Endothelial cell of umbilical vein (primary cell): Measurements from ENCODE around the gene UQCC2. TPM values are rescaled to one million over a fixed set of nuclear protein-coding genes. Genes with fewer than 3 reads are reported as not detected.

Experiments used
- BruUV-seq: library from RNA; stranded (reverse); fragments of 400-500 nt; replicated peaks from 2 replicates; lab custom pipeline; 2021; lab: Mats Ljungman, UMichigan
- CTCF ChIA-PET: fragments of 300-600, 350-600 bp; sonication (Branson Sonifier 250); formaldehyde crosslinking; loops from one replicate; lab custom pipeline; 2021; ENCODE audit warnings: antibody characterized with exemption, inconsistent platforms; lab: Charles Lee
- POLR2A ChIA-PET: fragments of 300-600, 350-600 bp; sonication (Branson Sonifier 250); formaldehyde crosslinking; loops from one replicate; lab custom pipeline; 2021; ENCODE audit warnings: antibody characterized with exemption, inconsistent platforms; lab: Charles Lee
- DNase-seq: peaks from one replicate; pipeline ENCODE4 v3.0.0-alpha.2; 2011; ENCODE audit warnings: low read depth, low spot score
- FAIRE-seq: peaks from 2 replicates; lab custom pipeline; 2011; peaks lifted over from hg19 to GRCh38; lab: Jason Lieb, UNC
- H2AFZ ChIP-seq: 2 replicates; pipeline ENCODE4 v1.6.0; 2012; ENCODE audit warnings: low read depth, low read length, control low read depth, inconsistent platforms
- H3K27ac ChIP-seq: 2 replicates; pipeline ENCODE4 v1.5.1; 2011; ENCODE audit warnings: low read depth, mild to moderate bottlenecking, control low read depth, low read length, moderate library complexity; ENCODE audit not compliant: insufficient read depth
- H3K27me3 ChIP-seq, 2 experiments: 2 replicates each; pipeline versions ENCODE4 v1.6.0 to v1.6.1; 2011; ENCODE audit warnings: low read length in 2 of 2, mixed read lengths in 1 of 2; ENCODE audit not compliant: control insufficient read depth in 2 of 2, insufficient read depth in 2 of 2
- H3K36me3 ChIP-seq, 2 experiments: 2 replicates in 1 of 2; 3 replicates in 1 of 2; pipeline ENCODE4 v1.5.1; 2011; ENCODE audit warnings: low read length in 2 of 2, mild to moderate bottlenecking in 1 of 2, moderate library complexity in 1 of 2; ENCODE audit not compliant: control insufficient read depth in 2 of 2, insufficient read depth in 2 of 2; ENCODE audit errors: extremely low read depth in 1 of 2
- H3K4me1 ChIP-seq: 3 replicates; pipeline ENCODE4 v1.5.1; 2011; ENCODE audit warnings: mild to moderate bottlenecking, low read length; ENCODE audit not compliant: control insufficient read depth, insufficient read depth; ENCODE audit errors: extremely low read depth
- H3K4me2 ChIP-seq: 2 replicates; pipeline ENCODE4 v1.6.1; 2011; ENCODE audit warnings: low read length, control low read depth, mixed read lengths; ENCODE audit not compliant: insufficient read depth
- H3K4me3 ChIP-seq, 3 experiments: fragments of 200-600 bp in 1 of 3; sonication (generic), shearing (Covaris generic) in 1 of 3; replicated peaks in 1 of 3; 2 replicates each; pipeline ENCODE4 v1.5.1; 2011 to 2016; ENCODE audit warnings: control low read depth in 3 of 3, low read length in 3 of 3, mild to moderate bottlenecking in 2 of 3, inconsistent platforms in 1 of 3, low read depth in 1 of 3, moderate library complexity in 1 of 3; ENCODE audit not compliant: insufficient read depth in 1 of 3
- H3K79me2 ChIP-seq: 2 replicates; pipeline ENCODE4 v1.6.0; 2012; ENCODE audit warnings: low read length, inconsistent platforms; ENCODE audit not compliant: control insufficient read depth, insufficient read depth
- H3K9ac ChIP-seq: replicated peaks from 2 replicates; pipeline ENCODE3; 2011; ENCODE audit warnings: low read length, control low read depth; ENCODE audit not compliant: insufficient read depth; ENCODE audit errors: extremely low read depth
- H3K9me1 ChIP-seq: replicated peaks from 3 replicates; pipeline ENCODE4 v1.6.0; 2011; ENCODE audit warnings: mild to moderate bottlenecking, low read length; ENCODE audit not compliant: control insufficient read depth, insufficient read depth; ENCODE audit errors: extremely low read depth
- H3K9me3 ChIP-seq: replicated peaks from 2 replicates; pipeline ENCODE4 v1.5.1; 2012; ENCODE audit warnings: low read length, inconsistent platforms; ENCODE audit not compliant: control insufficient read depth, insufficient read depth
- H4K20me1 ChIP-seq: replicated peaks from 2 replicates; pipeline ENCODE3; 2011; ENCODE audit warnings: mild to moderate bottlenecking, low read length; ENCODE audit not compliant: control insufficient read depth, insufficient read depth; ENCODE audit errors: extremely low read depth
- CTCF ChIP-seq, 2 donors: IDR thresholded peaks; 1 replicate in 1 of 2; 2 replicates in 1 of 2; pipeline ENCODE4 v1.5.1; 2011; ENCODE audit warnings: low read length in 2 of 2, mild to moderate bottlenecking in 2 of 2, moderate library complexity in 2 of 2, control low read depth in 1 of 2, inconsistent platforms in 1 of 2, low read depth in 1 of 2; ENCODE audit not compliant: insufficient read depth in 1 of 2; ENCODE audit errors: extremely low read depth in 1 of 2
- EZH2 ChIP-seq: IDR thresholded peaks from 2 replicates; pipeline ENCODE4 v1.6.1; 2012; ENCODE audit warnings: borderline replicate concordance, low read depth, mild to moderate bottlenecking, moderate library complexity, low read length, inconsistent platforms; ENCODE audit not compliant: severe bottlenecking
- FOS ChIP-seq: IDR thresholded peaks from 2 replicates; pipeline ENCODE4 v1.6.1; 2011; ENCODE audit warnings: mild to moderate bottlenecking, low read length, moderate library complexity, borderline replicate concordance; ENCODE audit not compliant: insufficient read depth
- GATA2 ChIP-seq: IDR thresholded peaks from 2 replicates; pipeline ENCODE4 v1.7.0; 2011; ENCODE audit warnings: low read depth, mild to moderate bottlenecking, moderate library complexity, mixed read lengths, low read length; ENCODE audit not compliant: insufficient read length, insufficient read depth
- JUN ChIP-seq: IDR thresholded peaks from 2 replicates; pipeline ENCODE4 v1.6.1; 2011; ENCODE audit warnings: borderline replicate concordance, low read depth; ENCODE audit not compliant: insufficient read length, insufficient read depth
- MAX ChIP-seq: IDR thresholded peaks from 2 replicates; pipeline ENCODE4 v1.6.1; 2011; ENCODE audit not compliant: insufficient read depth, insufficient read length
- MYC ChIP-seq: IDR thresholded peaks from one replicate; pipeline ENCODE4 v1.6.1; 2011; ENCODE audit warnings: mild to moderate bottlenecking, low read depth, low read length
- POLR2A ChIP-seq: IDR thresholded peaks from 2 replicates; pipeline ENCODE4 v1.6.1; 2012; ENCODE audit warnings: low read depth, mild to moderate bottlenecking, control low read depth, low read length
- POLR2AphosphoS5 ChIP-seq: IDR thresholded peaks from 2 replicates; pipeline ENCODE4 v1.6.1; 2012; ENCODE audit warnings: low read depth, mild to moderate bottlenecking, control low read depth, low read length, moderate library complexity; ENCODE audit not compliant: insufficient read depth
- dilution Hi-C: fragments of 300-500 bp; cut with MboI; formaldehyde crosslinking; loops from one replicate; pipeline ENCODE4 v1.15.0; 2019; ENCODE audit warnings: low sequenced_read_pairs; ENCODE audit not compliant: extremely low pct_ligation_motif_present
- intact Hi-C: fragments of 100-400 bp; cut with micrococcal nuclease; formaldehyde crosslinking; loops from one replicate; pipeline ENCODE4 v1.10.0; 2022
- polyA plus RNA-seq, 4 experiments: library from polyadenylated mRNA; depleted of rRNA in 3 of 4; stranded (reverse) in 3 of 4; unstranded in 1 of 4; fragments of >200 nt; gene quantifications; 2 replicates each; pipeline versions ENCODE4 v1.2.1 to v1.2.3, GENCODE V29; 2011 to 2012; ENCODE audit warnings: missing spikeins in 1 of 4
- total RNA-seq: library from RNA; stranded (reverse); gene quantifications from 2 replicates; pipeline ENCODE4 v1.2.3, GENCODE V29; 2021

The UQCC2 gene
- total and polyA plus RNA-seq, 2 donors (not counting 3 experiments of a cell fraction or from before 2014, with no cell fraction given): 46.3 to 95.3 TPM

GRCh38 chr6:33685411-33686224 is 25.9 kb downstream of the UQCC2 start:
- no peak overlapping the region for H2AFZ ChIP-seq
- no peak overlapping the region for H3K4me2 ChIP-seq
- DNase-seq (no peak), FAIRE-seq (no peak)
- H3K4me3 ChIP-seq: no peak overlapping the region
- H4K20me1 ChIP-seq: no peaks in the 10 kb centered on the region
- peaks cover 4 to 64% of the 10 kb centered on the region in 2 experiments for H3K36me3 ChIP-seq
- H3K4me1 ChIP-seq: no peaks in the 10 kb centered on the region
- H3K27ac ChIP-seq: no peak overlapping the region
- no peak for TF ChIP-seq EZH2
- no peak for TF ChIP-seq POLR2AphosphoS5
- no peak for TF ChIP-seq CTCF (IDR thresholded peaks at IDR 0.05; ENCODE audit: extremely low read depth in 1 of 2, insufficient read depth in 1 of 2, low read depth in 1 of 2, low read length in 2 of 2)
- no peak for TF ChIP-seq FOS
- no peak for TF ChIP-seq JUN
- TF ChIP-seq MAX: no peak
- TF ChIP-seq POLR2A: no peak
- TF ChIP-seq GATA2: no peak
- no peak for TF ChIP-seq MYC
- intact Hi-C loops: no loop called here
- no peaks in the 10 kb centered on the region for H3K9me1 ChIP-seq
- no peaks in the 10 kb centered on the region for H3K27me3 ChIP-seq
- H3K79me2 ChIP-seq: no peaks in the 10 kb centered on the region
- no peak overlapping the region for H3K9ac ChIP-seq
- ChIA-PET CTCF (interaction anchor here (1.3 kb wide), 1 partner anchor 96 kb away, joined by 6 read pairs; no protein-coding TSS in a partner anchor), POLR2A (no interaction called here)
- dilution Hi-C loops: no loop called here
- TSS peak; percentile 71 for BruUV-seq
- no peaks in the 10 kb centered on the region for H3K9me3 ChIP-seq
